SK-N-SH (cell line): Measurements from ENCODE around the gene IMPG1. TPM values are rescaled to one million over a fixed set of nuclear protein-coding genes. Genes with fewer than 3 reads are reported as not detected.

ENCODE experiments used
- CTCF ChIA-PET: fragments of 300-600, 350-600 bp; formaldehyde crosslinking; extraction: SDS; loops from one replicate; lab custom pipeline; 2021; lab: Yijun Ruan, JAX
- POLR2A ChIA-PET: fragments of 350-600 bp; sonication (Branson Sonifier 250); formaldehyde crosslinking; extraction: SDS; loops from one replicate; lab custom pipeline; 2020; ENCODE audit warnings: antibody characterized with exemption, inconsistent platforms; lab: Yijun Ruan, JAX
- DNase-seq: peaks from one replicate; pipeline ENCODE4 v3.0.0; 2012
- H2AFZ ChIP-seq: fragments of 200-600 bp; sonication (generic); 2 replicates; pipeline ENCODE4 v1.8.1; 2016; ENCODE audit warnings: antibody characterized with exemption, mild to moderate bottlenecking, low read depth
- H3F3A ChIP-seq: fragments of 200-600 bp; sonication (generic); replicated peaks from 2 replicates; pipeline ENCODE3; 2016; ENCODE audit warnings: antibody characterized with exemption, mild to moderate bottlenecking; ENCODE audit not compliant: insufficient read depth
- H3K27ac ChIP-seq, 2 experiments: fragments of 200-500 bp in 1 of 2; fragments of 200-600 bp in 1 of 2; sonication (Bioruptor generic) in 1 of 2; sonication (generic), shearing (Covaris generic) in 1 of 2; 2 replicates each; pipeline versions ENCODE4 v1.5.1 to v1.6.1; 2014 to 2016; ENCODE audit warnings: low read depth in 2 of 2, inconsistent platforms in 1 of 2, low read length in 1 of 2, mild to moderate bottlenecking in 1 of 2, mixed read lengths in 1 of 2
- H3K27me3 ChIP-seq: fragments of 200-600 bp; sonication (generic), shearing (Covaris generic); 2 replicates; pipeline ENCODE4 v1.6.1; 2016; ENCODE audit warnings: mixed run types; ENCODE audit not compliant: insufficient read depth
- H3K36me3 ChIP-seq, 2 experiments: fragments of 200-500 bp in 1 of 2; fragments of 200-600 bp in 1 of 2; sonication (Bioruptor generic) in 1 of 2; sonication (generic) in 1 of 2; replicated peaks in 1 of 2; 2 replicates each; pipeline versions ENCODE3 to v1.5.1; 2014 to 2016; ENCODE audit warnings: low read length in 1 of 2, mild to moderate bottlenecking in 1 of 2; ENCODE audit not compliant: insufficient read depth in 2 of 2, control insufficient read depth in 1 of 2
- H3K4me1 ChIP-seq, 2 experiments: fragments of 200-500 bp in 1 of 2; fragments of 200-600 bp in 1 of 2; sonication (Bioruptor generic) in 1 of 2; sonication (generic), shearing (Covaris generic) in 1 of 2; 2 replicates each; pipeline versions ENCODE4 v1.5.1 to v1.6.1; 2014 to 2016; ENCODE audit warnings: low read depth in 1 of 2, low read length in 1 of 2, mixed run types in 1 of 2; ENCODE audit not compliant: insufficient read depth in 2 of 2, control insufficient read depth in 1 of 2
- H3K4me2 ChIP-seq: fragments of 200-600 bp; sonication (generic), shearing (Covaris generic); 2 replicates; pipeline ENCODE4 v1.6.1; 2017; ENCODE audit warnings: mixed run types
- H3K4me3 ChIP-seq, 2 experiments: fragments of 200-500 bp in 1 of 2; fragments of 200-600 bp in 1 of 2; sonication (Bioruptor generic) in 1 of 2; sonication (generic), shearing (Covaris generic) in 1 of 2; 2 replicates each; pipeline versions ENCODE4 v1.5.1 to v1.8.1; 2014 to 2016; ENCODE audit warnings: low read depth in 2 of 2, inconsistent platforms in 1 of 2, low read length in 1 of 2, mild to moderate bottlenecking in 1 of 2, mixed read lengths in 1 of 2, moderate library complexity in 1 of 2
- H3K79me2 ChIP-seq: fragments of 200-600 bp; sonication (generic); 2 replicates; pipeline ENCODE4 v1.8.1; 2017; ENCODE audit warnings: mild to moderate bottlenecking; ENCODE audit not compliant: insufficient read depth
- H3K9ac ChIP-seq: fragments of 200-600 bp; sonication (generic); 2 replicates; pipeline ENCODE4 v1.6.1; 2017; ENCODE audit warnings: mixed run types
- H3K9me2 ChIP-seq: fragments of 200-600 bp; sonication (generic); 2 replicates; pipeline ENCODE4 v1.6.1; 2017; ENCODE audit warnings: mixed run types
- H3K9me3 ChIP-seq: fragments of 200-600 bp; sonication (generic); 2 replicates; pipeline ENCODE4 v1.6.1; 2017; ENCODE audit warnings: mixed run types, mild to moderate bottlenecking, moderate library complexity
- H4K20me1 ChIP-seq: fragments of 200-600 bp; sonication (generic); 2 replicates; pipeline ENCODE4 v1.6.1; 2017; ENCODE audit warnings: mild to moderate bottlenecking, mixed run types; ENCODE audit not compliant: insufficient read depth
- EZH2phosphoT487 ChIP-seq: fragments of 200-600 bp; sonication (generic); IDR thresholded peaks from 2 replicates; pipeline ENCODE4 v1.6.1; 2017; ENCODE audit warnings: low read depth, mixed run types, mild to moderate bottlenecking, antibody characterized with exemption, moderate library complexity, borderline replicate concordance
- FOSL2 ChIP-seq: IDR thresholded peaks from 2 replicates; pipeline ENCODE4 v1.4.0; 2012; ENCODE audit warnings: low read depth, mild to moderate bottlenecking, moderate library complexity, borderline replicate concordance
- FOXJ3 ChIP-seq: sonication (generic); formaldehyde crosslinking; IDR thresholded peaks from 2 replicates; pipeline ENCODE4 v1.5.1; 2020; ENCODE audit warnings: mild to moderate bottlenecking, missing genetic modification reagents
- FOXM1 ChIP-seq: IDR thresholded peaks from 2 replicates; pipeline ENCODE4 v1.4.0; 2012; ENCODE audit warnings: low read depth, mild to moderate bottlenecking
- GABPA ChIP-seq: IDR thresholded peaks from 2 replicates; pipeline ENCODE4 v1.4.0; 2012; ENCODE audit warnings: low read depth, mild to moderate bottlenecking
- JUND ChIP-seq: IDR thresholded peaks from 2 replicates; pipeline ENCODE4 v1.4.0; 2012
- MEF2A ChIP-seq: IDR thresholded peaks from 2 replicates; pipeline ENCODE4 v1.4.0; 2012; ENCODE audit warnings: low read depth, borderline replicate concordance
- MXI1 ChIP-seq: IDR thresholded peaks from 2 replicates; pipeline ENCODE4 v1.6.1; 2012; ENCODE audit warnings: mild to moderate bottlenecking, low read depth, low read length, improper control_type of control experiment
- POLR2AphosphoS5 ChIP-seq: IDR thresholded peaks from 2 replicates; pipeline ENCODE4 v1.6.1; 2012; ENCODE audit warnings: low read depth, low read length
- RXRA ChIP-seq: IDR thresholded peaks from 2 replicates; pipeline ENCODE4 v1.4.0; 2012; ENCODE audit warnings: low read depth, mild to moderate bottlenecking, borderline replicate concordance
- SMC3 ChIP-seq: IDR thresholded peaks from 2 replicates; pipeline ENCODE4 v1.6.1; 2012; ENCODE audit warnings: low read depth, low read length, improper control_type of control experiment
- TAF1 ChIP-seq: IDR thresholded peaks from 2 replicates; pipeline ENCODE4 v1.6.1; 2012; ENCODE audit warnings: low read depth, mild to moderate bottlenecking, low read length, moderate library complexity, borderline replicate concordance
- TEAD4 ChIP-seq: IDR thresholded peaks from 2 replicates; pipeline ENCODE4 v1.4.0; 2012; ENCODE audit warnings: mild to moderate bottlenecking, borderline replicate concordance; ENCODE audit not compliant: insufficient read depth
- WGBS: methylation state at CpG from one replicate; pipeline ENCODE4 v1.1.6; 2017; ENCODE audit warnings: low lambda C conversion rate; 5-methylcytosine and 5-hydroxymethylcytosine counted together
- polyA plus RNA-seq, 3 experiments: library from polyadenylated mRNA; depleted of rRNA; stranded (reverse); fragments of >200 nt; gene quantifications; 2 replicates each; pipeline ENCODE4 v1.2.3, GENCODE V29; 2012
- TF ChIP-seq, protein P1 (sequence below): IDR thresholded peaks from 2 replicates; pipeline ENCODE4; 2012
- TF ChIP-seq, protein P2 (sequence below): IDR thresholded peaks from 2 replicates; pipeline ENCODE4 v1.4.0; 2012; ENCODE audit warnings: low read depth, borderline replicate concordance
- TF ChIP-seq, protein P3 (sequence below): IDR thresholded peaks from 2 replicates; pipeline ENCODE4 v1.6.1; 2012; ENCODE audit warnings: mild to moderate bottlenecking, low read depth, low read length, moderate library complexity

IMPG1 gene
- polyA plus RNA-seq, 1 of the 3 experiments (the other 2 are of a cell fraction), result not detected

DNA sequence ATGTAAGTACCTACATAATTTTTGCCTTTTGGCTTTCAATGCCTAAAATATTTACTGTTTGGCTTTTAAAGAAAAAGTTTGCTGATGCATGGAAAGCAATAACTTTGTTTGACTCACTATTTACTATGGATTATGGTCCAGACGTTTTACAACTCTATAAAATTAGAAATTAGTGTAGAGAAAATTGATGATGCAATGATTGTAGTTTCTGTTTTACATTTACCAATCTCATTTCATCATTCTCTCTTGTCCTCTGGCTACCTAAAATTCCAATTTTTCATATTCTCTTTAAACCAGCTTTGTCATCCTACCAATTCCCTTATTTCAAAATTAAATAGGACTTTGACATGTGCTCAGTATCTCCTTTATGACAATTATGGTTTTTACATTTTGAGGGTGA lies 131.0 kb downstream of the IMPG1 start:
- Histone ChIP-seq H3K36me3 (no peaks in the 10 kb centered on the region), H3K4me3 (no peak overlapping the region), H3K9ac (no peak overlapping the region), H3F3A (no peaks in the 10 kb centered on the region), H3K4me1 (no peaks in the 10 kb centered on the region), H3K27me3 (peaks cover 29% of the 10 kb centered on the region; the same call in 1 of the 2 replicates), H3K4me2 (no peak overlapping the region), H3K9me3 (no peaks in the 10 kb centered on the region), H2AFZ (no peak overlapping the region), H3K79me2 (no peaks in the 10 kb centered on the region), H4K20me1 (no peaks in the 10 kb centered on the region), H3K27ac (no peak overlapping the region), H3K9me2 (no peaks in the 10 kb centered on the region)
- CTCF ChIA-PET, result interaction anchor here (1.4 to 2.6 kb wide), 3 partner anchors 10 to 48 kb away, joined by 3 to 8 read pairs (median 4); no protein-coding TSS in a partner anchor
- POLR2A ChIA-PET, result no interaction called here
- no peak for DNase-seq
- TF ChIP-seq MEF2A (no peak), JUND (no peak), FOSL2 (no peak), TAF1 (no peak), SMC3 (no peak), TEAD4 (no peak)
- TF ChIP-seq, protein P1, sequence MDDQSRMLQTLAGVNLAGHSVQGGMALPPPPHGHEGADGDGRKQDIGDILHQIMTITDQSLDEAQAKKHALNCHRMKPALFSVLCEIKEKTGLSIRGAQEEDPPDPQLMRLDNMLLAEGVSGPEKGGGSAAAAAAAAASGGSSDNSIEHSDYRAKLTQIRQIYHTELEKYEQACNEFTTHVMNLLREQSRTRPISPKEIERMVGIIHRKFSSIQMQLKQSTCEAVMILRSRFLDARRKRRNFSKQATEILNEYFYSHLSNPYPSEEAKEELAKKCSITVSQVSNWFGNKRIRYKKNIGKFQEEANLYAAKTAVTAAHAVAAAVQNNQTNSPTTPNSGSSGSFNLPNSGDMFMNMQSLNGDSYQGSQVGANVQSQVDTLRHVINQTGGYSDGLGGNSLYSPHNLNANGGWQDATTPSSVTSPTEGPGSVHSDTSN, result no peak
- TF ChIP-seq, protein P2, sequence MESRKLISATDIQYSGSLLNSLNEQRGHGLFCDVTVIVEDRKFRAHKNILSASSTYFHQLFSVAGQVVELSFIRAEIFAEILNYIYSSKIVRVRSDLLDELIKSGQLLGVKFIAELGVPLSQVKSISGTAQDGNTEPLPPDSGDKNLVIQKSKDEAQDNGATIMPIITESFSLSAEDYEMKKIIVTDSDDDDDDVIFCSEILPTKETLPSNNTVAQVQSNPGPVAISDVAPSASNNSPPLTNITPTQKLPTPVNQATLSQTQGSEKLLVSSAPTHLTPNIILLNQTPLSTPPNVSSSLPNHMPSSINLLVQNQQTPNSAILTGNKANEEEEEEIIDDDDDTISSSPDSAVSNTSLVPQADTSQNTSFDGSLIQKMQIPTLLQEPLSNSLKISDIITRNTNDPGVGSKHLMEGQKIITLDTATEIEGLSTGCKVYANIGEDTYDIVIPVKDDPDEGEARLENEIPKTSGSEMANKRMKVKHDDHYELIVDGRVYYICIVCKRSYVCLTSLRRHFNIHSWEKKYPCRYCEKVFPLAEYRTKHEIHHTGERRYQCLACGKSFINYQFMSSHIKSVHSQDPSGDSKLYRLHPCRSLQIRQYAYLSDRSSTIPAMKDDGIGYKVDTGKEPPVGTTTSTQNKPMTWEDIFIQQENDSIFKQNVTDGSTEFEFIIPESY, result no peak
- TF ChIP-seq, protein P3, sequence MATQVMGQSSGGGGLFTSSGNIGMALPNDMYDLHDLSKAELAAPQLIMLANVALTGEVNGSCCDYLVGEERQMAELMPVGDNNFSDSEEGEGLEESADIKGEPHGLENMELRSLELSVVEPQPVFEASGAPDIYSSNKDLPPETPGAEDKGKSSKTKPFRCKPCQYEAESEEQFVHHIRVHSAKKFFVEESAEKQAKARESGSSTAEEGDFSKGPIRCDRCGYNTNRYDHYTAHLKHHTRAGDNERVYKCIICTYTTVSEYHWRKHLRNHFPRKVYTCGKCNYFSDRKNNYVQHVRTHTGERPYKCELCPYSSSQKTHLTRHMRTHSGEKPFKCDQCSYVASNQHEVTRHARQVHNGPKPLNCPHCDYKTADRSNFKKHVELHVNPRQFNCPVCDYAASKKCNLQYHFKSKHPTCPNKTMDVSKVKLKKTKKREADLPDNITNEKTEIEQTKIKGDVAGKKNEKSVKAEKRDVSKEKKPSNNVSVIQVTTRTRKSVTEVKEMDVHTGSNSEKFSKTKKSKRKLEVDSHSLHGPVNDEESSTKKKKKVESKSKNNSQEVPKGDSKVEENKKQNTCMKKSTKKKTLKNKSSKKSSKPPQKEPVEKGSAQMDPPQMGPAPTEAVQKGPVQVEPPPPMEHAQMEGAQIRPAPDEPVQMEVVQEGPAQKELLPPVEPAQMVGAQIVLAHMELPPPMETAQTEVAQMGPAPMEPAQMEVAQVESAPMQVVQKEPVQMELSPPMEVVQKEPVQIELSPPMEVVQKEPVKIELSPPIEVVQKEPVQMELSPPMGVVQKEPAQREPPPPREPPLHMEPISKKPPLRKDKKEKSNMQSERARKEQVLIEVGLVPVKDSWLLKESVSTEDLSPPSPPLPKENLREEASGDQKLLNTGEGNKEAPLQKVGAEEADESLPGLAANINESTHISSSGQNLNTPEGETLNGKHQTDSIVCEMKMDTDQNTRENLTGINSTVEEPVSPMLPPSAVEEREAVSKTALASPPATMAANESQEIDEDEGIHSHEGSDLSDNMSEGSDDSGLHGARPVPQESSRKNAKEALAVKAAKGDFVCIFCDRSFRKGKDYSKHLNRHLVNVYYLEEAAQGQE, result no peak
- 0% methylated on average over 1 of the region's 1 CpG for WGBS

DNA sequence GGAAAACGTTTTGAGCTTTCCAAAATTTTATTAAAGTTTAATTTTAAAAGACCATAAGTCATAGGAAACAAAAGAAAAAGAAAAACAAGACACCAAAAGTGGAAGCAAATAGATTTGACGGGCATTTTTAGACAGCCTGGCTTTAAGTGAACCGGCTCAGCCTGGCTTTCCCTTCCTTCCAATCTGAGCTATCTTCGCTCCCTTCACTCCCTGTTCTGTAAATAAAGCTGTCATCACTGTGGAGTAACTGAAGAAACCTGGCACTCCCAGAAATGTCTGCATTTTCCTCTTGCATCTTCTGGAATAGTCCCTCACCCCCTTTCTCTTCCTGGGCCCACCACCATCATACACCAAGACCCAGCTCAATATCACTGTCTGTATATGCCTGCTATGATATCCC lies 131.9 kb downstream of the IMPG1 start:
- H3K9me3 ChIP-seq, result no peaks in the 10 kb centered on the region
- no peaks in the 10 kb centered on the region for H3K9me2 ChIP-seq
- H4K20me1 ChIP-seq, result no peaks in the 10 kb centered on the region
- no peak overlapping the region for H3K4me3 ChIP-seq
- CTCF ChIA-PET, result interaction anchor here (1.4 to 2.6 kb wide), 3 partner anchors 9 to 47 kb away, joined by 3 to 8 read pairs (median 4); no protein-coding TSS in a partner anchor
- POLR2A ChIA-PET, result no interaction called here
- no peak overlapping the region for H3K9ac ChIP-seq
- H3K79me2 ChIP-seq, result no peaks in the 10 kb centered on the region
- H3F3A ChIP-seq, result no peaks in the 10 kb centered on the region
- H2AFZ ChIP-seq, result no peak overlapping the region
- 37% methylated on average over 4 of the region's 4 CpGs for WGBS
- no peak overlapping the region for H3K4me2 ChIP-seq
- no peak overlapping the region for H3K27ac ChIP-seq
- H3K36me3 ChIP-seq, result no peaks in the 10 kb centered on the region
- peaks cover 22% of the 10 kb centered on the region; the same call in 1 of the 2 replicates for H3K27me3 ChIP-seq
- DNase-seq, result no peak
- H3K4me1 ChIP-seq, result no peaks in the 10 kb centered on the region
- no peak for TF ChIP-seq FOXJ3 (CRISPR knock-in tag)
- no peak for TF ChIP-seq POLR2AphosphoS5
- no peak for TF ChIP-seq FOXM1
- TF ChIP-seq MEF2A, result no peak
- TF ChIP-seq JUND, result no peak
- TF ChIP-seq RXRA, result no peak
- TF ChIP-seq EZH2phosphoT487, result no peak
- no peak for TF ChIP-seq MXI1
- TF ChIP-seq, protein P2, result no peak
- TF ChIP-seq TEAD4, result no peak
- TF ChIP-seq GABPA, result no peak
